H1 (cell line): ENCODE results near the gene KRT37. TPM values are rescaled to one million over a fixed set of nuclear protein-coding genes. Genes with fewer than 3 reads are reported as not detected.

Experiments used
- GABPA ChIP-seq: IDR thresholded peaks from 2 replicates; pipeline ENCODE4 v1.6.1; 2011; ENCODE audit warnings: mild to moderate bottlenecking, low read length, moderate library complexity, borderline replicate concordance; ENCODE audit not compliant: insufficient read depth
- polyA plus RNA-seq, 7 experiments: library from polyadenylated mRNA; depleted of rRNA in 3 of 7; stranded (reverse) in 5 of 7; unstranded in 2 of 7; fragments of >200 nt in 5 of 7; fragments of 200-250 nt in 2 of 7; gene quantifications; 1 replicate in 5 of 7; 2 replicates in 1 of 7; 4 replicates in 1 of 7; pipeline versions ENCODE4 v1.2.1 to v1.2.3, GENCODE V29; 2011 to 2013; ENCODE audit warnings: missing spikeins in 2 of 7, mixed read lengths in 2 of 7
- total RNA-seq: library from RNA; stranded (reverse); fragmentation: NEBNext Ultra II Directional; extraction: Animal tissue kit (Norgen Biotek cat#: 25700); gene quantifications from 2 replicates; pipeline ENCODE4 v1.2.1, GENCODE V29; 2021

KRT37 gene
- total and polyA plus RNA-seq, 2 of the 8 experiments (the other 6 are each of a cell fraction or from before 2014, with no cell fraction given) = not detected

GRCh38 chr17:41437254-41437653 lies 12.9 kb upstream of the KRT37 start (continued):
- no peak for TF ChIP-seq GABPA
